NB4 (cell line): ENCODE data around the gene CGRRF1.

Experiments
- DNase-seq: peaks from one replicate; pipeline ENCODE4 v3.0.0; 2010; ENCODE audit warnings: low read depth
- H3K4me3 ChIP-seq: one replicate; pipeline ENCODE4 v1.5.1; 2011; ENCODE audit warnings: mild to moderate bottlenecking, low read depth, low read length, moderate library complexity
- MYC ChIP-seq: IDR thresholded peaks from 2 replicates; pipeline ENCODE4 v1.6.1; 2011; ENCODE audit warnings: low read depth, low read length
- POLR2A ChIP-seq: IDR thresholded peaks from 2 replicates; pipeline ENCODE4 v1.6.1; 2011; ENCODE audit warnings: mild to moderate bottlenecking; ENCODE audit not compliant: insufficient read length; ENCODE audit errors: extremely low read depth
- TF ChIP-seq, protein P1 (sequence below): IDR thresholded peaks from one replicate; pipeline ENCODE4 v1.5.1; 2012; ENCODE audit warnings: low read depth, low read length
- TF ChIP-seq, protein P2 (sequence below): IDR thresholded peaks from 2 replicates; pipeline ENCODE4 v1.6.1; 2011; ENCODE audit warnings: low read depth, low read length

CGRRF1 gene

DNA sequence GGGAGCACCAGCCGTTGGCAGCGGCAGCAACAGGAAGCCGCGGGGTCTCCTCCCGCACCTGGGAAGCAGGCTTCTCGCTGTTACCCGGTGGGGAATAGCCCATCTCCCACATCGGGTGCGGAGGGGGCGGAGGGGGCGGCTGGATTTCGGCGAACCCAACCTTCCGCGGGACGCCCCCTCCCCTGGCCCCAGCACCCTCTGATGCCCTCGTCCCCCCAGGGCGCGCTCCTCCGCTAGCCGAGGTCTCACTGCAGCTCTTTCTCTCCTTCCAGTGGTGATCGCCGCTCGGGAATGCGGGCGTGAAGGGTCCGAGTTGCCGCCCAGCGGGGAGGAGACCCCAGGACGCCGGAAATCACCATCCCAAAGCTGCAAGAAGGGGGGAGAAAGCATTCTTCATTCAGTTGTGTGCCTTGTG is 57.5 kb downstream of the CGRRF1 start:
- DNase-seq = no peak
- peak overlapping the region; percentile 34 for H3K4me3 ChIP-seq
- TF ChIP-seq, protein P1, sequence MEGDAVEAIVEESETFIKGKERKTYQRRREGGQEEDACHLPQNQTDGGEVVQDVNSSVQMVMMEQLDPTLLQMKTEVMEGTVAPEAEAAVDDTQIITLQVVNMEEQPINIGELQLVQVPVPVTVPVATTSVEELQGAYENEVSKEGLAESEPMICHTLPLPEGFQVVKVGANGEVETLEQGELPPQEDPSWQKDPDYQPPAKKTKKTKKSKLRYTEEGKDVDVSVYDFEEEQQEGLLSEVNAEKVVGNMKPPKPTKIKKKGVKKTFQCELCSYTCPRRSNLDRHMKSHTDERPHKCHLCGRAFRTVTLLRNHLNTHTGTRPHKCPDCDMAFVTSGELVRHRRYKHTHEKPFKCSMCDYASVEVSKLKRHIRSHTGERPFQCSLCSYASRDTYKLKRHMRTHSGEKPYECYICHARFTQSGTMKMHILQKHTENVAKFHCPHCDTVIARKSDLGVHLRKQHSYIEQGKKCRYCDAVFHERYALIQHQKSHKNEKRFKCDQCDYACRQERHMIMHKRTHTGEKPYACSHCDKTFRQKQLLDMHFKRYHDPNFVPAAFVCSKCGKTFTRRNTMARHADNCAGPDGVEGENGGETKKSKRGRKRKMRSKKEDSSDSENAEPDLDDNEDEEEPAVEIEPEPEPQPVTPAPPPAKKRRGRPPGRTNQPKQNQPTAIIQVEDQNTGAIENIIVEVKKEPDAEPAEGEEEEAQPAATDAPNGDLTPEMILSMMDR = no peak
- TF ChIP-seq, protein P2, sequence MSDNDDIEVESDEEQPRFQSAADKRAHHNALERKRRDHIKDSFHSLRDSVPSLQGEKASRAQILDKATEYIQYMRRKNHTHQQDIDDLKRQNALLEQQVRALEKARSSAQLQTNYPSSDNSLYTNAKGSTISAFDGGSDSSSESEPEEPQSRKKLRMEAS = no peak
- TF ChIP-seq MYC = no peak
- no peak for TF ChIP-seq POLR2A

DNA sequence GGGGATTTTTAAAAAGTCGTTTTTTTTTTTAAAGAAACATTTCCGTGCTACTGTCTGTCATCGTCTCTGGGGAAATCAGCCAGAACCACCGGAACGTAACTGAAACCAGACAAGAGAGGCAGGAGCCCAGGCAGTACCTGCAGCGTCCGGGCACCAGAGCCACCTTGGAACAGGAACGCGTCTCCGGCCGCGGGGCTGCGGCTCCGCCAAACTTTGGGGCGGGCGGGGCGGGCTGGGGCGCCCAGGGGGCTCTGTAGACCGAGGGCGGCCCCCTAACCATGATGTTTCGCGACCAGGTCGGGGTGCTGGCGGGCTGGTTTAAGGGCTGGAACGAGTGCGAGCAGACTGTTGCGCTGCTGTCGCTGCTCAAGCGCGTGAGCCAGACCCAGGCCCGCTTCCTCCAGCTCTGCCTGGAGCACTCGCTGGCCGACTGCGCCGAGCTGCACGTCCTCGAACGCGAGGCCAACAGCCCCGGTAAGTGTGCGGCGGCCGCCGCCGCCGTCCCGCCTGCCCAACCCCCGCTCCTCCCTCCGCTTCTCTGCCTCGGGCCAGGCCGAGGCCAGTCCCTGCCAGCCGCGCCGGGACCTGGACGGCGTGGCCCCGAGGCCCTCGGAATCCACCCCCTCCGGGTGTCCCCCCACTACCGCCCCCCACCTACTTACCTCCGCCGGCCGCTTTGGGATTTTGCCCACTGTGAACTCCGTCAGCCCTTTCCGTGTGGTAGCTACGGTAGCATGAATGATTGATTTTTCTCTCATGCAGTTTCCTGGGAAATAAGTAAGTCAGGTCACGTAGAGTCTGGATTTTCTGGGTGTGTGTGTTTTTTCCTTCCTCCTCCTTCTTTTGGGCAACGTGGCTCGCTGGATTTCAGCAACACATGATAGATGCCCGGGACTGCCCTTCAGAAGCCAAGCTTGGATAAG is 58.2 kb downstream of the CGRRF1 start:
- DNase-seq = peak; percentile 53
- TF ChIP-seq, protein P2 = no peak
- TF ChIP-seq POLR2A (no peak), MYC (no peak)
- TF ChIP-seq, protein P1 = no peak
- H3K4me3 ChIP-seq = peak overlapping the region; percentile 34

DNA sequence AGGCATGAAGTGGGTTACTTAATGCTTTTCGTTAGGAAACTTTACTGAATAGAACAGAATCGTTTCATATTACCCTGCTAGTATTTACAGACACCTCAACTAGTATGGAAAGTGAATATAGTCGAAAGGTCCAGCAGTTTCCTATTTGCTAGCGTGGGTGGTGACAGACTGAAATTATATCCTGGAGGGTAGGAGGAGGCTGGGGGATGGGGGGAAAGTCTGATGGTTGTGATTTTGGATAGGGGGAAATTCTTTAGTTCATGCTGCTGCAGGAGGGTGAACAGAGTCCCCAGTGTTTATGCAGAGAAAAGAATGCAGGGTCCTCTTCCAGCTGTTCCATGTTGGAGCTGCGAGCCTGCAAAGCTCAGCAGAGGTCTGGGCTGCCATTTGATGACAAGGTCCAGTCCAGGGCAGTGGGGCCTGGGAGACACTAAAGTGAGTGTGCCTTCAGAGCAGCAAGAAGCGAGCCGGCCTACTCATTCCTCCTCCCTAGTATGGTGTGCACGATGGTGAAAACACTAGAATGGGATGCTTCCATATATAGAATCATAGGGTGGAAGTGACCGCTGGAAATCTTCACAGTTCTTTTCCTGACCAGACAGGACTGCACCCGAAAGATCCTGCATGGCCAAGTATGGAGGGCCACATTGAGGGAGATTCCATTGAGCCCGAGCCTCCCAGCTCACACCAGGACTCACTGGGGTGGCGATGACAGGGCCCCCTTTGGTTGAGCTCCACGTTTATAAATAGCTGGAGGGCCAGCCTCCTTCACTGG is 59.3 kb downstream of the CGRRF1 start:
- TF ChIP-seq, protein P1 = no peak
- TF ChIP-seq MYC (no peak), POLR2A (no peak)
- TF ChIP-seq, protein P2 = no peak
- DNase-seq = no peak
- no peak overlapping the region for H3K4me3 ChIP-seq

DNA sequence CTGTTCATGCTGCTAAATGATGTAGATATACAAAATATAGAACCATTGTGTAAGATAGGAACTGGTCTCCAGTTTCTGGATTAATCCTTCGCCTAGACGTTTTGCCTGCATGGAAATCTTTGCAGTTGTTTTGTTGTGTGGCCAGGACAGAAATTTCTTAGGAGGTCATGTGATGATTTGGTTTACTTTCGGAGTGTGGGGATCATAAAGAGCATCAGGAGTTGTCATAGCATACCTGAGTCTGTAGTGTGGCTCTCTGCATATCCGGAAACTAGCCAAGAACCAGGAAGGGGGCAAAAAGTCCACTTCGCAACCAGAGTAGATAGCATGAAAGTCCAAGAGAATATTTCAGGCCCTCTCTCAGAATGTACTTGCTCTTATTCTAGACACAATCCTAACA is 60.3 kb downstream of the CGRRF1 start:
- TF ChIP-seq POLR2A = no peak
- TF ChIP-seq, protein P2 = no peak
- TF ChIP-seq MYC = no peak
- TF ChIP-seq, protein P1 = no peak
- no peak for DNase-seq
- no peak overlapping the region for H3K4me3 ChIP-seq

DNA sequence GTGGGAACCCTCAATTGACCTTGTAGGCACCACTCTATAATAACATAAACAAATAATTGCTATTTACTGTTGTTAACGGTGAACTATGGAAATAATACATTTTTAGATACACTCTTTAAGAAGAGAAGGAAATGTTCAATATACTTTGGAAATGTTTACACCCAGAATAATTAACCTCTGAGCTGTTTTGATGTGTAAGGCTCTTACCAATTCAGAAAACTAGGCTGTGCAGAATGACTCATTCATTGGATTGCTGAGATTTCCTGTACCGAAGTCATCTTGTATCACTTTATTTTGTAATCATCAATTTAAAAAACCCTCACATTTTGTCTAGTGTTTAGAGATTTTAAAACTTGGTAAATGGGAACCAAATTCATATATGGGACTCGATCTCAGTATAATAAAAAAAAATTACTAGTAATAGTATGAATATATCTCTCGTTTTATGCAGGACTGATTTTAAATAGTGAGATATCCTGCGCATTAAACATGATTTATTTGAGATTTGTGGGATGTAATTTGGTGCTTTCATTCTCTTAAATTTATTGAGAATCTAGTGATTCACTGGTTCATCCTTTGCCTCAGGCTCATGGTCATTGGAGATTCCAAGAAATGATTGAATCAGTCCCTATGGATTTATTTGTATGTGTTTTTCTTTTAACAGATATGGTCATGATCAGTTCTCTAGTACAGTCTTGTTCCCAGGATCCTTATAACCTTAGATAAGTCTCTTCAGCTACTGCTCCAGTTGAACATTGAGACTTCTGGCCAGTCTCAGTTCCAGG is 61.1 kb downstream of the CGRRF1 start:
- no peak for DNase-seq
- no peak for TF ChIP-seq POLR2A
- TF ChIP-seq MYC = no peak
- TF ChIP-seq, protein P1 = no peak
- TF ChIP-seq, protein P2 = no peak
- H3K4me3 ChIP-seq = no peak overlapping the region
